ENCODE measurements around the gene TIE1. TPM values are rescaled to one million over a fixed set of nuclear protein-coding genes. Genes with fewer than 3 reads are reported as not detected.

The TIE1 gene
- total RNA-seq, 1 donor from 2014 or later: 6.5 TPM

GRCh38 chr1:43349594-43350306 is 49.0 kb downstream of the TIE1 start:
- no peak for DNase-seq (ENCODE audit: low read depth)
- H3K4me3 ChIP-seq (ENCODE audit: low read depth, low read length): peak overlapping the region; percentile 55
- H3K36me3 ChIP-seq (ENCODE audit: control insufficient read depth, insufficient read depth, low read length): no peaks in the 10 kb centered on the region
- no peaks in the 10 kb centered on the region for H3K27me3 ChIP-seq (ENCODE audit: control insufficient read depth, insufficient read depth, low read length)
- TF ChIP-seq CTCF (IDR thresholded peaks at IDR 0.05; ENCODE audit: insufficient read depth, low read length, poor library complexity, severe bottlenecking): no peak

- TF ChIP-seq CTCF (IDR thresholded peaks at IDR 0.05; ENCODE audit: insufficient read depth, low read length, poor library complexity, severe bottlenecking): no peak
- DNase-seq (ENCODE audit: low read depth): no peak
- no peaks in the 10 kb centered on the region for H3K27me3 ChIP-seq (ENCODE audit: control insufficient read depth, insufficient read depth, low read length)
- no peak overlapping the region for H3K4me3 ChIP-seq (ENCODE audit: low read depth, low read length)
- H3K36me3 ChIP-seq (ENCODE audit: control insufficient read depth, insufficient read depth, low read length): no peaks in the 10 kb centered on the region
Observed at GRCh38 chr1:43350976-43351375, 50.2 kb downstream of the TIE1 start.

GRCh38 chr1:43351421-43352350 is 50.9 kb downstream of the TIE1 start:
- TF ChIP-seq CTCF (IDR thresholded peaks at IDR 0.05; ENCODE audit: insufficient read depth, low read length, poor library complexity, severe bottlenecking): no peak
- Histone ChIP-seq H3K4me3 (ENCODE audit: low read depth, low read length) (no peak overlapping the region), H3K27me3 (ENCODE audit: control insufficient read depth, insufficient read depth, low read length) (no peaks in the 10 kb centered on the region), H3K36me3 (ENCODE audit: control insufficient read depth, insufficient read depth, low read length) (no peaks in the 10 kb centered on the region)
- DNase-seq (ENCODE audit: low read depth): no peak

GRCh38 chr1:43352351-43352705 is 51.5 kb downstream of the TIE1 start:
- Histone ChIP-seq H3K36me3 (ENCODE audit: control insufficient read depth, insufficient read depth, low read length) (no peaks in the 10 kb centered on the region), H3K4me3 (ENCODE audit: low read depth, low read length) (no peak overlapping the region), H3K27me3 (ENCODE audit: control insufficient read depth, insufficient read depth, low read length) (no peaks in the 10 kb centered on the region)
- DNase-seq (ENCODE audit: low read depth): no peak
- TF ChIP-seq CTCF (IDR thresholded peaks at IDR 0.05; ENCODE audit: insufficient read depth, low read length, poor library complexity, severe bottlenecking): no peak

DNA sequence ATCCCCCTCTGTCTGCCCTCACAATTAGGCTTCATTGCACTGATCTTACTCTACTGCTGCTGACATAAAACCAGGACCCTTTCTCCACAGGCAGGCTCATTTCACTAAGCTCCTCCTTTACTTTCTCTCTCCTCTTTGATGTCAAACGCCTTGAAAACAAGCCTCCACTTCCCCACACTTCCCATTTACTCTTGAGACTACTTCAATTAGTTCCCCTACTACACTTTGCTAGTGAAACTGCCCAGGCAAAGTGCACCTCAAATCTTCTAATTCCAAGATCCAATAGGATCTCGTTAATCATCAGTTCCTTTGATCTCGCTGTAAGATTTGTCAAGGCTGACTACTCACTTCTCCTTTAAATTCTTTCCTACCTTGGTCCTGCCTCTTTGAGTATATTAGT is 52.1 kb downstream of the TIE1 start:
- no peak for TF ChIP-seq CTCF (IDR thresholded peaks at IDR 0.05; ENCODE audit: insufficient read depth, low read length, poor library complexity, severe bottlenecking)
- Histone ChIP-seq H3K36me3 (ENCODE audit: control insufficient read depth, insufficient read depth, low read length) (no peaks in the 10 kb centered on the region), H3K4me3 (ENCODE audit: low read depth, low read length) (no peak overlapping the region), H3K27me3 (ENCODE audit: control insufficient read depth, insufficient read depth, low read length) (no peaks in the 10 kb centered on the region)
- DNase-seq (ENCODE audit: low read depth): no peak

Measured in kidney epithelial cell (primary cell).